GM08714 (cell line): ENCODE results near the gene PIWIL4.
A peak's percentile ranks its signal among the peaks of the same experiment; 100 is the strongest.
"Not testable (repeated sequence)": the region's sequence is repeated elsewhere in the genome, so short reads cannot be mapped to it uniquely, and the experiment has no call there.

Experiments used
- H3K4me3 ChIP-seq: fragments of 200-500 bp; sonication (Bioruptor generic); 2 replicates; pipeline ENCODE4 v1.5.1; 2014; ENCODE audit warnings: mild to moderate bottlenecking, low read length, inconsistent platforms
- ZNF274 ChIP-seq: IDR thresholded peaks from 2 replicates; pipeline ENCODE4 v1.6.1; 2012; ENCODE audit warnings: mild to moderate bottlenecking, low read depth, low read length

Gene PIWIL4

GRCh38 chr11:94539420-94539819, 27.7 kb upstream of the PIWIL4 start:
- TF ChIP-seq ZNF274, result no peak
- H3K4me3 ChIP-seq, result no peak overlapping the region

DNA sequence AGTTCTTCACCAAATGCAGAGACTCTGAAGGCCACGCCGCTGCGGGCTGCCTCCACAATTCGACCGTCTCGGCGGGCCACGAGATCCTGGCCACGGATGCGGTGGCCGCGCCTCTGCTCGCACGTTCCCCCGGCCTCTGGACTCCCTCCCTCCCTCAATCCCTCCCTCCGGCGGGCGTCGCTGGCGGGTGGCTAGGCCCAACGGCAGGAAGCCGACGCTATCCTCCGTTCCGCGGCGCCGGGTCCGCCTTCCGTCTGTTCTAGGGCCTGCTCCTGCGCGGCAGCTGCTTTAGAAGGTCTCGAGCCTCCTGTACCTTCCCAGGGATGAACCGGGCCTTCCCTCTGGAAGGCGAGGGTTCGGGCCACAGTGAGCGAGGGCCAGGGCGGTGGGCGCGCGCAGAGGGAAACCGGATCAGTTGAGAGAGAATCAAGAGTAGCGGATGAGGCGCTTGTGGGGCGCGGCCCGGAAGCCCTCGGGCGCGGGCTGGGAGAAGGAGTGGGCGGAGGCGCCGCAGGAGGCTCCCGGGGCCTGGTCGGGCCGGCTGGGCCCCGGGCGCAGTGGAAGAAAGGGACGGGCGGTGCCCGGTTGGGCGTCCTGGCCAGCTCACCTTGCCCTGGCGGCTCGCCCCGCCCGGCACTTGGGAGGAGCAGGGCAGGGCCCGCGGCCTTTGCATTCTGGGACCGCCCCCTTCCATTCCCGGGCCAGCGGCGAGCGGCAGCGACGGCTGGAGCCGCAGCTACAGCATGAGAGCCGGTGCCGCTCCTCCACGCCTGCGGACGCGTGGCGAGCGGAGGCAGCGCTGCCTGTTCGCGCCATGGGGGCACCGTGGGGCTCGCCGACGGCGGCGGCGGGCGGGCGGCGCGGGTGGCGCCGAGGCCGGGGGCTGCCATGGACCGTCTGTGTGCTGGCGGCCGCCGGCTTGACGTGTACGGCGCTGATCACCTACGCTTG, 23.2 kb upstream of the PIWIL4 start, which contains the start of gene FUT4:
Gene FUT4, plus strand, starts transcription at position 227 of the 951 bp plus-strand sequence. Its CDS starts 213 bp downstream, at position 440.
- H3K4me3 ChIP-seq, result peak within 1 kb of the TSS; percentile 76; the same call in 1 of the 2 replicates
- no peak for TF ChIP-seq ZNF274

DNA sequence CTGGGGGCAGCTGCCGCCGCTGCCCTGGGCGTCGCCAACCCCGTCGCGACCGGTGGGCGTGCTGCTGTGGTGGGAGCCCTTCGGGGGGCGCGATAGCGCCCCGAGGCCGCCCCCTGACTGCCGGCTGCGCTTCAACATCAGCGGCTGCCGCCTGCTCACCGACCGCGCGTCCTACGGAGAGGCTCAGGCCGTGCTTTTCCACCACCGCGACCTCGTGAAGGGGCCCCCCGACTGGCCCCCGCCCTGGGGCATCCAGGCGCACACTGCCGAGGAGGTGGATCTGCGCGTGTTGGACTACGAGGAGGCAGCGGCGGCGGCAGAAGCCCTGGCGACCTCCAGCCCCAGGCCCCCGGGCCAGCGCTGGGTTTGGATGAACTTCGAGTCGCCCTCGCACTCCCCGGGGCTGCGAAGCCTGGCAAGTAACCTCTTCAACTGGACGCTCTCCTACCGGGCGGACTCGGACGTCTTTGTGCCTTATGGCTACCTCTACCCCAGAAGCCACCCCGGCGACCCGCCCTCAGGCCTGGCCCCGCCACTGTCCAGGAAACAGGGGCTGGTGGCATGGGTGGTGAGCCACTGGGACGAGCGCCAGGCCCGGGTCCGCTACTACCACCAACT, 22.4 kb upstream of the PIWIL4 start:
- H3K4me3 ChIP-seq, result peak overlapping the region; percentile 76; the same call in 1 of the 2 replicates

DNA sequence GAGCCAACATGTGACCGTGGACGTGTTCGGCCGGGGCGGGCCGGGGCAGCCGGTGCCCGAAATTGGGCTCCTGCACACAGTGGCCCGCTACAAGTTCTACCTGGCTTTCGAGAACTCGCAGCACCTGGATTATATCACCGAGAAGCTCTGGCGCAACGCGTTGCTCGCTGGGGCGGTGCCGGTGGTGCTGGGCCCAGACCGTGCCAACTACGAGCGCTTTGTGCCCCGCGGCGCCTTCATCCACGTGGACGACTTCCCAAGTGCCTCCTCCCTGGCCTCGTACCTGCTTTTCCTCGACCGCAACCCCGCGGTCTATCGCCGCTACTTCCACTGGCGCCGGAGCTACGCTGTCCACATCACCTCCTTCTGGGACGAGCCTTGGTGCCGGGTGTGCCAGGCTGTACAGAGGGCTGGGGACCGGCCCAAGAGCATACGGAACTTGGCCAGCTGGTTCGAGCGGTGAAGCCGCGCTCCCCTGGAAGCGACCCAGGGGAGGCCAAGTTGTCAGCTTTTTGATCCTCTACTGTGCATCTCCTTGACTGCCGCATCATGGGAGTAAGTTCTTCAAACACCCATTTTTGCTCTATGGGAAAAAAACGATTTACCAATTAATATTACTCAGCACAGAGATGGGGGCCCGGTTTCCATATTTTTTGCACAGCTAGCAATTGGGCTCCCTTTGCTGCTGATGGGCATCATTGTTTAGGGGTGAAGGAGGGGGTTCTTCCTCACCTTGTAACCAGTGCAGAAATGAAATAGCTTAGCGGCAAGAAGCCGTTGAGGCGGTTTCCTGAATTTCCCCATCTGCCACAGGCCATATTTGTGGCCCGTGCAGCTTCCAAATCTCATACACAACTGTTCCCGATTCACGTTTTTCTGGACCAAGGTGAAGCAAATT, 21.7 kb upstream of the PIWIL4 start:
- no peak for TF ChIP-seq ZNF274
- H3K4me3 ChIP-seq, result peak overlapping the region; percentile 76; the same call in 1 of the 2 replicates

More for the DNA sequence above, 22.4 kb upstream of the PIWIL4 start:
- no peak for TF ChIP-seq ZNF274

- no peak for TF ChIP-seq ZNF274
- peak overlapping the region; percentile 76; the same call in 1 of the 2 replicates for H3K4me3 ChIP-seq
These were observed 21.1 kb upstream of the PIWIL4 start for GRCh38 chr11:94546162-94546470.

GRCh38 chr11:94546886-94547285, 20.3 kb upstream of the PIWIL4 start:
- peak overlapping the region; percentile 26 for H3K4me3 ChIP-seq
- no peak for TF ChIP-seq ZNF274

- no peak overlapping the region for H3K4me3 ChIP-seq
- no peak for TF ChIP-seq ZNF274
These were observed 18.0 kb upstream of the PIWIL4 start for GRCh38 chr11:94549146-94549545.

GRCh38 chr11:94550513-94550912, 16.7 kb upstream of the PIWIL4 start:
- no peak overlapping the region for H3K4me3 ChIP-seq
- TF ChIP-seq ZNF274, result no peak

DNA sequence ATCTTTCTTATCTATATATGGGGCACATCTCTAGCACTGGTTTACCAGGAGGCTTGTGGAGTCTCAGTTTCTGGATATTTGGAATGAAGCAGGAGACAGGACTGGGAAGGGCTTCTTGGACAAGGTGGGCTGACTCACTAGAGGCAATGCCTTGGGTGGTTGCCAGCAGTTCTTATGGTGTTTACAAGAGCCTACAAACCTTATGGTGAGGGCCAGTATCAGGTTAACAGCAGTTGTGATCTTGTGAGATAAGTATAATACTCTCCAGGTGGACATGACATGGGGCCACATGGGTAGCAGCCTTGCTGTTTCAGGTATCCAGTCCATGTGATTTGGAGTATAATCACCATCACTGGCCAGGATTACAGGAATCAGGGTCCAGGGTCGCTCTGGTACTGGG, 13.2 kb upstream of the PIWIL4 start:
- H3K4me3 ChIP-seq, result no peak overlapping the region
- TF ChIP-seq ZNF274, result no peak

DNA sequence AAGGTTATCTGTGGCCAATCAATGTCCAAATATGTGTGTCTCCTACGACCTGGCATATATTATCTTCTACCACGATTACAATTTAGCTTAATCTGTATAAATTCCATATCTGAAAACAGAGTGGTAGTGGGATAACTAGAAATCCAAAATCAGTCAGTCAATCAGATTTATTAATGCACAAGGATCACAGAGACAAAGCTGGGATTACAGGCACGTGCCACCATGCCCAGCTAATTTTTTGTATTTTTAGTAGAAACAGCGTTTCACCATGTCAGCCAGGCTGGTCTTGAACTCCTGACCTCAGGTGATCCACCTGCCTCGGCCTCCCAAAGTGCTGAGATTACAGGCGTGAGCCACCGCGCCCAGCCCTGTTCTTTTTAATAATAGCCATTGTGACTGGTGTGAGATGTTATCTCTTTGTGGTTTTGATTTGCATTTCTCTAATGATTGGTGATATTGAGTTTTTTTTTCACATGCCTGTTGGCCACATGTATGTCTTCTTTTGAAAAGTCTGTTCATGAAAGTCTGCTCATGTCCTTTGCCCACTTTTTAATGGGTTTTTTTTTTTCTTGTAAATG, 11.3 kb upstream of the PIWIL4 start:
- not testable (repeated sequence) for H3K4me3 ChIP-seq

GRCh38 chr11:94557421-94557820, 9.7 kb upstream of the PIWIL4 start:
- TF ChIP-seq ZNF274, result no peak

GRCh38 chr11:94557992-94558391, 9.2 kb upstream of the PIWIL4 start:
- no peak overlapping the region for H3K4me3 ChIP-seq
- no peak for TF ChIP-seq ZNF274

More at GRCh38 chr11:94557421-94557820, 9.7 kb upstream of the PIWIL4 start:
- no peak overlapping the region for H3K4me3 ChIP-seq

- H3K4me3 ChIP-seq, result no peak overlapping the region
- TF ChIP-seq ZNF274, result no peak
These were observed 8.7 kb upstream of the PIWIL4 start for GRCh38 chr11:94558468-94558867.

- no peak overlapping the region for H3K4me3 ChIP-seq
- TF ChIP-seq ZNF274, result no peak
These were observed 8.2 kb upstream of the PIWIL4 start for GRCh38 chr11:94558932-94559331.
